ENCODE results near the gene PFKFB3. TPM values are rescaled to one million over a fixed set of nuclear protein-coding genes. Genes with fewer than 3 reads are reported as not detected.

The PFKFB3 gene
- total and polyA plus RNA-seq, 9 of the 15 experiments (the other 6 are each of a cell fraction or from before 2014, with no cell fraction given), result 0.46 to 21.6 (median 7.8) TPM

GRCh38 chr10:6255548-6256061, 52.9 kb downstream of the PFKFB3 start:
- POLR2A ChIA-PET, result interaction anchor here (0.6 kb wide), 1 partner anchor 1403 kb away, joined by 3 read pairs; no protein-coding TSS in a partner anchor
- Histone ChIP-seq H3K4me1 (replicated peaks in 1 of 2; ENCODE audit: control insufficient read depth in 2 of 2, insufficient read depth in 2 of 2, low read length in 2 of 2) (no peaks in the 10 kb centered on the region), H3K27ac (ENCODE audit: extremely low read depth, low read depth, low read length) (no peak overlapping the region), H4K20me1 (replicated peaks; ENCODE audit: control insufficient read depth, insufficient read depth, low read length) (no peaks in the 10 kb centered on the region), H3K9ac (ENCODE audit: insufficient read depth in 1 of 2, low read depth in 2 of 2, low read length in 2 of 2) (no peak overlapping the region), H3K9me3 (replicated peaks; ENCODE audit: control insufficient read depth, insufficient read depth, low read depth, low read length) (no peaks in the 10 kb centered on the region), H3K36me3 (ENCODE audit: control insufficient read depth, insufficient read depth, low read length) (no peaks in the 10 kb centered on the region), H3K9me1 (ENCODE audit: control insufficient read depth, insufficient read depth, low read length) (no peaks in the 10 kb centered on the region), H3K79me2 (ENCODE audit: control insufficient read depth, insufficient read depth, low read length) (no peaks in the 10 kb centered on the region), H2AFZ (ENCODE audit: low read depth, low read length) (no peak overlapping the region), H3K4me3 (no peak overlapping the region), H3K4me2 (ENCODE audit: insufficient read depth, low read length) (no peak overlapping the region), H3K27me3 (ENCODE audit: control insufficient read depth in 2 of 2, insufficient read depth in 2 of 2, low read length in 2 of 2) (peaks cover 6 to 12% of the 10 kb centered on the region in 2 experiments)
- DNase-seq (ENCODE audit: extremely low read depth in 1 of 4, low spot score in 3 of 4) (no peak), ATAC-seq (no peak), FAIRE-seq (no peak)
- 37% methylated on average over 19 of the region's 19 CpGs for WGBS (ENCODE audit: insufficient coverage, low coverage, missing lambda C conversion rate)
- in situ Hi-C loops (cut with MboI), result no loop called here
- CTCF ChIA-PET (ENCODE audit: low intra/inter-chr PET ratio), result interaction anchor here (0.6 kb wide), 1 partner anchor 15 kb away, joined by 3 read pairs; no protein-coding TSS in a partner anchor
- intact Hi-C loops (cut with micrococcal nuclease), result no loop called here
- TF ChIP-seq SNIP1 (IDR thresholded peaks at IDR 0.05; ENCODE audit: low read depth) (peak; percentile 43; the same call in 1 of the 2 replicates), PBX2 (CRISPR knock-in tag; IDR thresholded peaks at IDR 0.05; ENCODE audit: low read depth) (no peak), PBX2 (tag; conservative IDR thresholded peaks at IDR 0.05; ENCODE audit: low read depth) (no peak), NFATC3 (IDR thresholded peaks at IDR 0.05) (peak; percentile 85)
- BruUV-seq (replicated peaks), result no TSS peak
